GM18502 (cell line): ENCODE data around the gene TFEB.

Experiments used
- ATAC-seq: cut with Tn5 transposase; IDR thresholded peaks from one replicate; pipeline ENCODE4 v1.9.1; 2021; ENCODE audit warnings: mild to moderate bottlenecking; ENCODE audit not compliant: unreplicated experiment, poor library complexity

Gene TFEB

DNA sequence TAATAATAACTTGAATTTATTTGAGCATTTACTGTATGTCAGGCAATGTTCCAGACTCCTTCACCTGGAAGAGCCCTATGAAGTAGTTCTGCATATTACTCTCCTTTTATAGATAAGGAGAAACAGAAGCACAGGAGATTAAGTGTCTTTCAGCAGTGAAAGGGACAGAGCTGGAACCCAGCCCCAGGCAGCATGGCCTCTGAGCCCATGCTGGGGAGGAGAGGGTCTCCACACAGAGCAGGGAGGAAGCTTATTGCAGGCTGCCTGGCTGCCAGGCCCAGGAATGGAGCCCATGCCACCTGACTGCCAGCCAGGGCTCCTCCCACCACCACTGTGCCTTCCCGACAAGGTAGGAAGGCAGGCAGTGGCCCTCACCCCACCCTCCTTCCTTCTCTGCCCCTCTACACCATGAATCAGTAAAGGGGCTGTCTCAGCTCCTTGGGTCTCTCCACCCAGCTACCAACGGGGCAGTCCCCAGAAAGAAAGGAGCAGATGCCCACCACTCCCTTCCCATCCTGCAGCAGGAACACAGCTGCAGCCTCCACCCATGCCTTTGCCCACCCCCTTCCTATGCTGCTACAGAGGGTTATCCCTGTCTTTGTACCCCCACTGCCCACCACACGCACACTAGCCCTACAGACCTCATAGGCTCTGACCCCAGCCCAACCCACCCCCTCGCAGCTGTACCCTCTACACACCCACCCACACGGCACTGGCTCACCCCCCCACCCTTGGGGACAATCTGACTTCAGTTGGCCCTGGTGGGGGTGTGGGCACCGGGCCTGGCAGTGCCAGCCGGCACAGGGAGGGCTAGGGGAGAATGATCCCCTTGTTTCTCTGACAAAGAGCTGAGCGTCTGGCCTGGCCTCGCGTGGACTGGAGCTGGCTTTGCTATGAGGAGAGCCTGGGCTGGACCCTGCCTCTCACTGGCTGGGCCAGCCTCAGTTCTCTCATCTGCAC, 41.8 kb downstream of the TFEB start:
- no peak for ATAC-seq

DNA sequence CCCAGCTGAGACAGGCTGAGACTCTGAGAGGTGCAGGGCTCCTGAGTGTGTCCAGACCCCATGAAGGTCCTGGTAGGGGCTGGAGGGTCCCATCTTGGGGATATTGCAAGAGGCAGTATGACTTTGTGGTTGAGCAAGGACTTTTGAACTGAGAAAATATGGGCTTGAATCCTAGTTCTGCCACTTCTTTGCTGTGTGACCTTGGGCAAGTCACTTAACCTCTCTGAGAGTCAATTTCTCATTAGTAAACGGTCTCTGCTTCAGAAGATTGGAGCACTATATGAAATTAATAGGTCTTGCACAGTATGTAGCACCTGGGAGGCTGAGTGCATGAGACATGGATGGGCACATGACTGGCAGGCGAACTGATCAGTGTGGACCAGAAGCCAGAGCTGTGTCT, 42.7 kb downstream of the TFEB start:
- no peak for ATAC-seq

DNA sequence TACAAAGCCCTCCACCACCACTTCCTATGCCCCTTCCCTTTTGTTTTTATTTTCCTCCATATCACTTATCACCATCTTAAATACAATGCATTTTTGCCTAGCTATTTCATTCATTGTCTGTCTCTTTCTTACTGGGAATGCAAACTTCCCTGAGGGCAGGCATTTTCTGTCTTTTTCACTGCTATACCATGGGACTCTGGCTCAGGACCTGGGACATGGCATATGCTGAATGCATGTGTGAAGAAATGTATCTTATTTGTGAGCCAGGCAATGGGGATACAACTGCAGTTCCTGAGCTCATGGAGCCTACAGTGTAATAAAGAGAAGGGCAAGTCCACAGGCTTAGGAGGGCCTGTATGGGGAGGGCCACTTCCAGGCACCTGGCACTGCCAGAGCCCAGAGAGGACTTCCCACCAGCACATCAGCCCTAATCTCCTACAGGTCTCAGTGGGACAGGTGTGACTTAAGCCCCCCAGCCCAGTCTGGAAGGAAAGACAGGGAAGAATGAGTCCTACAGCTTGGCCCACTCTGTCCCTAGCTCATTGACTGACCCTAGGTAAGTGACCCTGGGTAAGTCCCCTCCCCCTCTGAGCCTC, 43.2 kb downstream of the TFEB start:
- ATAC-seq: no peak

DNA sequence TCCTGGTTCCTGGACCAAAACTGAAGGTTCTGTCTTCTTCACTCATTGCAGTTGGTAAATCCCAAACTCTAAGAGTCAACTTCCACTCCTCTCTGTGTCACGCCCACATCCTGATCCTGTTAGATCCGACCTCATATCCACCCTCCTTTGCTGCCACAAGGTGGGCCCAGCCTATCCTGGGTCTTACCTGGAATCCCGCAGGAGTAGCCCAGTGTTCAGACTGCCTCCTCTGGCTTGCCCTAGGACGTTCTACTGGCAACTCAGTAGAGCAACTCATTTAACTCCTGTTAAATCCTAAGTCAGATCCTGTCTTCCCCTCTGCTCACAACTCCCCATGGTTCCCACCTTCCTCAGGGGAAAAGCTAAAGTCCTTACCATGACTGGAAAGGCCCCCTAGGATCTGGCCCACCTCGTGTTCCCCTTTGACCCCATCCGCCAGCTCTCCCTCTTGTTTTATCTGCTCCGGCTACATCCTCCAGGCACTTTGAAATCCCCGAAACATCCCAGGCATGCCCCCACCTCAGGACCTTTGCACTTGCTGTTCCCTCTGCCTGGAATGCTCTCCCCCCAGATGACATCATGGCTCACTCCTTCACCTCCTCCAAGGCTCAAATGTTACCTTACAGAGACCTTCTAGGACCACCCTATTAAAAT, 43.9 kb downstream of the TFEB start:
- ATAC-seq: no peak

DNA sequence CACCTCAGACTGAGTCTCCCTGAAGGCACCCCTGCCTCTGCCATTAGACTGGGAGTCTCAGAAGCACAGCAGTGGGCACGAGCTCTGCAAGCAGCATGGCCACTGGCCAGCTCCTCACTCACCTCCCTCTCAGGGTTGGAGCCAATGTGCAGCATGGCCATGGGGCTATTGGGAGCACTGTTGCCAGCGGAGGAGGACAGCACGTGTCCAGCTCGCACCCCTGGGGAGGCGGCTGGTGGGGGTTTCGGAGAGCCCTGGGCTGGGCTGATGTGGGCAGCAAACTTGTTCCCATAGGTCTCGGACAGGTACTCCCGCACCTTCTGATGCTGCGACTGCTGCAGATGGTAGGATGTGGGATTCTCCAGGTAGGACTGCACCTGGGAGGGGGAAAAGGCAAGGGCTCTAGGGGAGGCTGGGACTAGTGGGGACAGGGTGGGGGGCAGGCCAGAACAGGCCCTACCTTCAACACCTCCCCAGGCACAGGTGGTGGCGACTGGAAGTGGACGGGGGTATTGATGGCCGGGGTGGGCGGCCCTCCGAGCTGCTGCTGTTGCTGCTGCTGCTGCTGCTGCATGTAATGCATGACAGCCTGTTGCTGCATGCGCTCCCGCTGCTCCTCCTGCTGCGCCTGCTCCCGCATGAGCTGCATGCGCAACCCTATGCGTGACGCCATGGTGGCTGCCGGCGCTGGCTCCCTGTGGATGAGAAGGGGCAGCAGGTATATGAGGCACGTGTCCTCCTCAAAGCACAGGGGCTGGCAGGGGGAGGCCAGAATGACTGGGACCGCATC, 44.7 kb downstream of the TFEB start:
- ATAC-seq: no peak

DNA sequence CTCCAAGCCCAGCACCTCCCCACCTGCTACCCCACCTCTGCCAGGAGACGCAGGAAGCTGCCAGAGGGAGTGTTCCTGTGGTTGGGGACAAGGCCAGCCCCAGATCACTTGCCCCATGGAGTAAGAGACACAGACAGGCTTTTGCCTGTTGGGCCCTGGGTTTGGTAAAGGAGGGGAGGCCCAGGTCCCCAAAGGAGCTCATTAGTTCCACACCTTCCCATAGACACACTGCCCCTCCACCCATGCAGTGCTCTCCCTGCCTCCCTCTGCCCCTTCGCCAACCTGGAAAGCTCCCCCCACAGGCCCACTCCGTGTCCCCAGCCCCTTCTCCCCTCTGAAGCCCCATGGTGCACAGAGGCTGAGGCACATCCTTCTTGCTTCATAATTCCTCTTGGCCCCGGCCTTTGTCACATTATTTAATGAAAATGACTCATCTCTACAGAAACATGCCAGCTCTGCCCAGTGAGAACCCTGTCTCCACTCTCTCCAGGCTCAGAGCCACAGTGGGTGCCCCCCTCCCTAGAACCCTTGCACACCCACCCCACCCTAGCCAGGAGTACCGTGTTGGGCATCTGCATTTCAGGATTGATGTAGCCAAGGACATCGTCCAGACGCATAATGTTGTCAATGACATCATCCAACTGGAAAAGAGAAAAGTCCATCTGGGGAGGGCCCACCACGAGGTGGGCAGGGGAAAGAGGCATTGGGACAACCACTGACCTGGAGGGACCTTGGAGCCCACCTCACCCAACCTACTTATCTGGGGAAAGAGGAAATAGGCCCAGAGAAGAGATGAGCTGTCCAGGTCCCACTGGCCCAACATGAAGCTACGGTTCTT, 46.0 kb downstream of the TFEB start:
- ATAC-seq: no peak

DNA sequence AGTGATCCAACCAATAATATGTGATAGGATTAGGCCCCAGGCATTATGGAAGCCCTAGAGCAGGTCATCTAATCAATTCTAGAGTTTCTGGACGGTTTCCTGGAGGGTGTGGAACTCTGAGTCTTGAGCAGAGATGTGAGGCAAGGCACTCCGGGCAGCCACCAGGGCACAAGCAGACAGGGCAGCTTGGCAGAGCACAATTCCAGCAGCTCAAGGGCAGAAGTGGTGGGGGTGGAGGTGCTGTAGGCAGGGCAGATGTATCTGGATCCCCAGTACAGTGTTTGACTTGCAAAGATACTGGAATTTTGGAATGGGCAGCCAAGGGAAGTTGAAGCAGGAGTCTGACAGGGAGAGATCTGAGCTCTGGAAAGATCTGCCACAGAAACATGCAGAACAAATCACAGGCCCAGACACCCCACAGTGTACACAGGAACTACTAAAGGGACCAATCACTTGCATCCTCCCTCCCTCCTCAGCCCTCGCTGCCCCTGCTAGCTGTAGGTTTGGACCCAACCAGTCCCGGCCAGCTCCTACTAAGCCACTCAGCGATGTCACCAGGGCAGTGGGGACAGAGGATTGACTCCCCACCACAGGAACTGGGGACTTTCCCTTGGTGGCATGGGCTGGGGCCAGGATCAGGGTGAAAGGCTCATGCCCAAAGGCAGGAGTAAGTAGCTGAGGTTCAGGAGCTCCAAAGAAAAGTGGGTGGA, 47.0 kb downstream of the TFEB start:
- no peak for ATAC-seq

DNA sequence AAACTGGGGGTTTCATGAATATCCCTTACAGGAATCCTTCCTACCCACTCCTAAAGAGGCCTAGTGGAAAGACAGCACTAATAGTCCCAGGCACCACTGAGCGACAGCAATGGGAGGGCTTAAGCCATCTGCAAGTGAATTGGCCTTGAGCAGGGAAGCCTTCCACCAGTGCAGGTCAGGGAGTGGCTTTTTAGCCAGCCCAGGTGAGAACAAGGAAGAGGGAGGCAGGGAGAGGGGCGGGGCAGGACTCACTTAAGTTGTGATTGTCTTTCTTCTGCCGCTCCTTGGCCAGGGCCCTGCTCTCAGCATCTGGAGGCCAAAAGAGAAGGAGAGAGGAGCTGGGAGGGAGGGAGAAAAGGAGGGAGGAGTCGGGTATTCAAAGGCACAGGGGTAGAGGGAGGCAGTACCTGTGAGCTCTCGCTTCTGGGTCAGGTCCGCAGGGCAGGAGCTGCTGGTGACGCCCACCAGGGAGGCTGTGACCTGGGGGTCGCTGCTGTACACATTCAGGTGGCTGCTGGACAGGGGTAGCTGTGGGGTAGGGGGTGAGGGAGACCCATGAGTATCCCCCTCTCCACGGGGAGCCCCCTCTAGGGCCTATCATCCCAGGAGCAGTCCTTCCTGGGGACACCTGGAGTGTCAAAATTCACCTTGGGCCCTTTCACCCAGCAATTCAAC, 47.8 kb downstream of the TFEB start:
- no peak for ATAC-seq

DNA sequence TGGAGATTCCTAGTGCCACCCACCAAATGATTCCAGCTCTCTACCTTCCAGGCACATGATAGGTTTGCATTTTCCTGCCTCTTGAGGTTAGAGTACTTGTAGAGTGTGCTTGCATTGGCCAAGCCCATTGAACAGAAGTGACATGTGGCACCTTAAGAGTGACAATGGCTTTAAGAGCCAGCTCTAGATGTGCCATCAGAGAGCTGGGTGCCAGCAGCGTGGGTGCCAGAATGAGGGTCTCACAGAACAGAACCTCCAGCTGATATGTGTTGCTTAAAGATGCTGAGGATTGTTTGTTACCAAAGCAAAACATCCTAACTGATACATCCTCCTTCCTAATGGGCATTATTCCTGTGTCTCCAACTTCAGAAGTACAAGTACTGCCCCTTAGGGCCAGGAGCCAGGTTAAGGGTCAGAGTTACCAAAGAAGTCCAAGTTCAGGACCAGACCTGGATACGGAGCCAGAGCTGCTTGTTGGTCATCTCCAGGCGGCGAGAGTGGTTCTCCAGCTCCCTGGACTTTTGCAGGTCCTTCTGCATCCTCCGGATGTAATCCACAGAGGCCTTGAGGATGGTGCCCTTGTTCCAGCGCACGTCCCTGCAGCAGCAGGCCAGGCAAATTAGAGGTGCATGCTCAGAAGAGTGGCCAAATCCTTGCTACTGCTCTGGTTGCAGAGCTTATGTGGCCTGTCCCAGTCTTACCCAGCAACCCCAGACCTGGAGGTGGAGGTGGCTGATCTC, 49.6 kb downstream of the TFEB start:
- ATAC-seq: no peak

DNA sequence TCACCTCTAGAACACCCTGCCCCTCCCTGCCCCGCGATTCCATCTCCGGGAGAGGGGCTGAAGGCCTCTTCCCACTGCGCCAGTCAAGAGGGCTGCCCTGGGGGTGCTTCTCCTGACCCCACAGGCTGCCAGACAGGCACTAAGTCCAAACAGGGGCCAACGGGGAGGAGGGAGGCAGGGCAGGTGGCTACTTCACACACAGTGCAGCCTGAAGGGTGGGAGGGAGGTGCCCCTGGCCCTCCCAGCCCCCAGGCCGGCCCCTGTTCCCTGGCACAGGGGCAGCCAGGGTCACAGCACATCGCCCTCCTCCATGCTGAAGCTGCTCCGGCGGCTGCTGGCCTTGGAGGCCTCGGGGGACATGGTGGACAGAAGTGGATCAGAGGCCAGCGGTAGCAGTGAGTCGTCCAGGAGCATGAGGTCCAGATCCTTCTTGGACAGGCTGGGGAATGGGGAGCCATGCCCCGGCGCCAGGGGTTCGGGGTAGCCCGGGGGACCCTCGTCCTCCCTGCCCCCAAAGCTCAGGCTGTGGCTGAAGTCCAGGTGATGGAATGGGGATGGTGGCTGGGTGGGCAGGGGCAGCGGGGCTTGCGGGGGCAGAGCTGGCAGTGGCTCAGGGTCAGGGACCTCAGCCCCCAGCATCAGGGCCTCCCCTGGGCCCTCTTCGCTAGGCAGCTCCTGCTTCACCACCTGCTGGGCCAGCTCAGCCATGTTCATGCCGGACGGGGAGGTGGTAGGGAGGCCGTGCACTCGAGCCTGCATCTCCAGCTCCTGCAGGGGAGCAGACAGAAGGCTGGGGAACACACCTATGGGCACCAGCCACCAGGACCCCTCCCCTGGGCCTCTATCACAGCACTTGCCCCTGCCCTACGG, 50.9 kb downstream of the TFEB start:
- ATAC-seq: no peak

DNA sequence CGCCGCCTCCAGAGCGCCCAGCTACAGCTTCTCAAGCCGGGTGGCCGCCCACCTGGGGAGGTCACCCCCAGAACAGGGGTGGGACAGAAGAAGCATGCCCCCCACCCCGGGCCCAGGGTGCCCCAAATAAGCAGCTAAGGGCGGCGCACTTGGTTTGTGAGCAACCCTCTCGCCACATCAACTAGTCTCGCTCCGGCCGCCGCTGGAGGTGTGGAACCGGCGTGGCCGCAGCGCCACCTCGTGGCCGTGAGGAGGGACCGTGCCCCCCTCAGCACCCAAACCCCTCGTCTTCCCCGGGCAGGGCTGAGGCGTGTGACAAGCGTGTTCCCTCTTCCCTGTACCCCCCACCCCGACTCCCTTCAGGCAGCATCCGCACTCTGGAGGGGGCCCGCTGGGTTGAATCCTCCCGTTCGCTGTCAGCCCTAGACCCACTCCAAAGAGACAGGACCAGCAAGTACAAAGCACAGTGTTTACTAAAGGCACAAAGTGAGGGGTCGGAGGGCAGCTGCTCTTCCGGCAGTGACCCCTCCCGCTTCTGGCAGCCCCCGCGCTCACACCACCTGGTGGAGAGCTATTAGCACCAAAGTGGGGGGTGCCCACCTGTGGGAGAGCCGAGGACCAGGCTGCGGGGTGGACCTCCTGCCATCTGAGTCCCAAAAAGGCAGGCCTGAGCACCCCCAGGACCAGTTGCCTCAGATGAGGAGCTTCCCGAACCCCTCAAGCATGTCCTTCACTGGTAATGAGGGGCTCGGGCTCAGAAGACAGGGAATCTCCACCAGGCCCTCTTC, 51.7 kb downstream of the TFEB start:
- peak; percentile 62 for ATAC-seq

DNA sequence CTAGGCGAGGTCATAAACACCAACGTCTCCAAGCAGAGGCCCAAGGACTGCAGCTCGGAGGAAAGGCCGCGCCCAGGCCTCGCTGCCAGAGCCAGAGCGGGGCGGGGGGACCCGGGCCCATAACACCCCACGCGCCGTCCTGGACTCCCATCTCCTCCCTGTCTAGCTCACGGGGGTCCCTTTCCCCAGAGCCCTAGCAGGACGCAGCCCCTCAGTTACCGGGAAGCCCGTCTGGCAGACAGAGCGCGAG, 52.2 kb downstream of the TFEB start:
- ATAC-seq: no peak

DNA sequence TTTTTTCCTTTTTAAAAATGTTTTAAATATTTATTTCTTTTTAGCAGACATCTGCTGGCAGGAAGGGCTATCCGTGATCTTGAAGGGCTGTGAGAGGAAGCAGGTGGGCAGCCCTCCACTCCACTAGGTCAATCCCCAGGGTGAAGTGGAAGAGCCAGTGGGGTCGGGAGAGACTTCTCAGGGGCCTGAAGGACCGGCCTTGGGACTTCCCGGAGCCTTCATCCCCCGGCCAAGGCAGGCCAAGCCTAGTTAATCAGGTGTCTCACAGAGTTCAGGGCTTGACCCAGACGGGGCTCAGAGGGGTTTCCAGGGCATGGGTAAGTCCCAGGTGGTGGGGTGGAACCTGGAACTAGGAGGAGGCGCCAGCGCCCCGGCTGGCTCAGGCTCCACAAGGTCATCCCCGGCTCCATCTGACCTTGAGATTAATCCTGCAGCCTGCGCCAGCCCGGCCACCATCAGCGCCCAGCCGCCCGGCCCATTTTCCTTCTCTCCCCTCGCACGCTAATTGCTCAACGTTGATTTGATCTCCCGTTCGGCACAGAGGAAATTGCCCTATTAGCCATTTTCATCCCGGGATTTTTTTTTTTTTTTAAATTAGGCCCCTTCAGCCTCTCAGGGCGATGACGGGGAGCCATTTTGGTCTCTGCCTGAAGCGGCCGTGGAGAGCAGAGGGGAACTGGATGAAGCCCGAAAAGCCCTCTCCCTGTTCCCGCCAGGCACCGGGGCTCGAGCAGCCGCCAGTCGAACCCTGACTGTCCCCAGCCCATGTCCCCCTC, 52.7 kb downstream of the TFEB start:
- ATAC-seq: peak; percentile 21

DNA sequence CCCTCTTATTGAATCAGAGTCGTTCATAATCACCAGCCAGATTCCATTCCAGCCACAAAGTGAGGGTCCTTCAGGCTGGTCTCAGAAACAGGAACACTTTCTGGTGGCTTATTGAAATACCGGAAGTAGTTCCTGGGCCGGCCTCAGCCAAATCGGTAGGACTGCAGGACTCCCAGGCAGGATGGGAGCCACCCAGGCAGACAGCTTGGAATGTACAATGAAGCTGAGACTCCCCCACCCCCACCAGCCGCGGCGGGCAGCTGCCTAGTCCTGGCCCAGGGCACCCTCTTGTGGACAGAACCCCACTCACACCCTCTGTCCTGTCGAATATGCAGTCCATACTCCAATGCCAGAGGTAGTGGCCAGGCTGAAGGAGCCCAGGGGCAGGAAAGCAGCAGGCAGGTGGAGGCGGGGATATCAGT, 53.3 kb downstream of the TFEB start:
- peak; percentile 50 for ATAC-seq

DNA sequence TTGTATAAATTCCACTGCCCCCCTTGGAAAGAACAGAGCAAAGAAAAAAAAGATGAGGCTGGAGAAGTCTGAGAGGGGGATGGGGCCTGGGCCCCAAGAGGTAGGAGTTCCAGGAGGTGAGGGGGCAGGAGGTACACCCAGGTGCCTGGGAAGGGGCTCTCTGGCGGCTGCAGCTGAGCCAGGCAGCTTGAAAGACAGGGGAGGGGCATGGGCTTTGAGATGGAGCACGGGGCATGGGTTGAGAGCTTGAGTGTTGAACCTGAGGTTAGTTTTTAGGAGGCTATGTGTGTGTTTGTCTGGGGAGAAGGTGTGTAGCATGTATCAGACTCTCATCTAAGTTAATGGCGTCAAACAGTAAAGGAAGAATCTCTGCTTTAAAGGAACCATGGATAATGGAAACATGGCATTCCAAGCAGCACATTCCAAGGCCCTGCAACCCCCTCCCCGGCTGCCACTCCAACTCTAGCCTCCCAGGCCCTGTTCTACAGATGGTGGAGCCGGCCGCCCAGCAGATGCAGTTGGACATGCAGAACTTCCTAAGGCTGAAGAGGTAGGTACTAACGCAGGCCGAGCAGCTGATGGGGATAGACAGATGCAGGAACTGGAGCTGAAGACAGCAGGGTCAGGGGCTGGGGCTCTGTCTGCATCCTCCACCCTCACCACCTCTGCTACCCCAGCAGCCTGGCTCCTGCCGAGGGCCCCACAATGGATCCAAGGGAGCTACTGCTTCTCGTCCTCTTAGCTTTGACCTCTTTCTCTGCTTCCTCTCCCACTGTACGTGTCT, 55.0 kb downstream of the TFEB start:
- no peak for ATAC-seq
